GM21529 (cell line): ENCODE data around the gene MUSK.
A peak's percentile ranks its signal among the peaks of the same experiment; 100 is the strongest.
"Not testable (repeated sequence)": the region's sequence is repeated elsewhere in the genome, so short reads cannot be mapped to it uniquely, and the experiment has no call there.

ENCODE experiments used
- ATAC-seq: cut with Tn5 transposase; IDR thresholded peaks from one replicate; pipeline ENCODE4 v1.9.1; 2021; ENCODE audit not compliant: unreplicated experiment

Gene MUSK

DNA sequence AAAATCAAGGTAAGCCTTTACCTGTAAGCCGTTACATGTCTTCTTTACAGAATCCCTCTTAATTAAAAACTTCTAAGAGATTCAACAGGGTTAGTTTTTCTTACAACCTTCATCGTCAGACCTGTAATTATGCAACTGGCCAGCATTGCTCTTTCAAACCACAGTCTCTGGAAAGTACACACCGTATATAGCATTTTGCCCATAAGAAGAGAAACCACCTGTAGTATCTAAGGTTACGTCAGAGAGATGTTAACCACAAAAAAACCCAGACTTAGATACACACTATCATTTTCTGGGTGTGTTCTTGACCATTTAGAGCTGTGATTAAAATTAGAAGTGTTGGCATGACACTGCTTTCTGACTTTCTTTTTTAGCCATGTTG is 140.0 kb downstream of the MUSK start:
- ATAC-seq, result peak; percentile 90

DNA sequence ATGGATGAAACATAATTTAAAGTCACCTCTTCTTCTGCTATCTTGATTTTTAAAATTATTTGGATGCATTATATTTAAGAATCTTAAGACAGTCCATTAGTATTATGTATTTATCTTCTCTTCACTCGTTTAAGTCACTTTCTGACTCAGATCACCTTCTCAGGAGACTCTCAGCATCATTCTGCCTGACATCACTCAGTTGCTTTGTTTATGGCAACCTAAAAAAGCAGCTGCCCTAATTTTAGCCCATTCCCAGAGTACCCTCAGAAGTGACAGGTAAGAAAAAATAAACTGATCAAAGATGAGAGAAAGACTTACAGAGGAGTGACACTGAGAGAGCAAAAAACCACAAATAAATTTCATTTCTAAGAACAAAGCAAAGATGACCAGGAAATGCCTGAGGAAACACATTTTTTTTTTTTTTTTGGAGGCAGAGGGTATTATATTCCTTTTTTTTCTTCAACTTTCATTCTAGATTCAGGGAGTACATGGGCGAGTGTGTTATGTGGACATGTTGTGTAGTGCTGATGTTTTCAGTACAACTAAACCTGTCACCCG is 140.5 kb downstream of the MUSK start:
- ATAC-seq, result peak; percentile 45

DNA sequence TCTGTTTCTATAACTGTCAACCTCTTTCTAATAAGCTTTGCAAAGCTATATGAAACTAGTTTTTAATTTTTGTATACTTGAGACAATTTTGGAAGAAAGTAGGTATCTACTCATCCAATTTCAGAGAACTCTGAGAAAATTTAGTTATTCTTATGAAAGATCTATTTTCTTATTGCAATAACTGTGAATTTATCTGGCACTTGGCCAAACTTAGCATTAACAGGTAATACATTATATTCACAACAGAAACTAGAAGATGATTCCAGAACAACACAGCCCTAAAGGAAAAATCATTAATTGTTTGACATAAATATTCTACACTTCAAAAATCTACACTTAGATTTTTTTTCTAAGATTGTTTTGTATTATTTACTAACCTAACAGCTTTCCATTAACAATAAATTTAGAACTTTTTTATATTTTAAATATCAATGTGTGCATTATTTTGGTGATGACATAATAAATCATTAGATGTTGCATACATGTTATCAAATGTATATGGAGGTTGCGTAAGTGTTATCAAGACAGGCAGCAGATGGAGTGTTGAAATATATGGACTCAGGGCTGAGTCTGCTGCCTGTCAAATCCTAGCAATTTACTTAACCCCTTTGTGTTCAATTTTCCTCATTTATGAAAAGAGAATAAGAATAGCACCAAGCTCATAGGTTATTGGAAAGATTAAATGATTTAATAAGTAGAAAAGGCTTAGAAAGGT is 141.8 kb downstream of the MUSK start:
- ATAC-seq, result no peak

DNA sequence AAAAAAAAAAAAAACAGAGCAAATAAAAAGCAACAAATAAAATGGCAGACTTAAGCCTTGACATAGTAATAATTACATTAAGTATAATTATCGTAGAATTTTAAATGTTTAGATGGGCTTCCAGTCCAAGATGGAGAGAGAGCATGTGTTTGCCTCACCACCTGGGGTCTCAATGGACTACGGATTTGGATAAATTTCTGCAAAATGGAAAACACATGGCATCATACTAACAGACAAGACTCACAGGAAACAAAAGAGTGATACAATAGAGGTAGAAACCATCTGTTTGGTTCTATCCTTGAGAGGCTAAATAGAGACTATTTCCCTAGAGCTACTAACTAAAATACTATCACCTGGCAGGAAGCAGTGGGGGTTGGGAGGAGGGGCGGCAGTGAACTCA is 144.3 kb downstream of the MUSK start:
- ATAC-seq, result no peak

DNA sequence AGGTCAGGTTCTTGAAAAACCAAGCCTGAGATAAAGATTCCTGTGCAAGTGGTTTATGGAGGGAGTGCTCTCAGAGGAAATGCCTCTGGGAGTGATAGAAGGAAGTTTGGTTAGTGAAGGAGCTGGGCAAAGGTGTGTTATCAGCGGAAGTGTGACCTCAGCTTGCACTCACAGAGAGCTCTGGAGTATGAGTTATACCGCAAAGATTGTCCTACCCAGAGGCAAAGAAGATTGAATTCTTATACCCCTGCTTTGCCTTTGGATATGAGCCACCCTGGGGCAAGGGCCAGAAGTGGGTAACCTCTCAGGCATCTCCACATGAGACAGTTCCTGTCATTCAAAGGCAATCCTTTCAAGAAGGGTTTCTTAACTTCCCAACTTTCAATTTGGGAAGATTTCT is 145.6 kb downstream of the MUSK start:
- no peak for ATAC-seq

DNA sequence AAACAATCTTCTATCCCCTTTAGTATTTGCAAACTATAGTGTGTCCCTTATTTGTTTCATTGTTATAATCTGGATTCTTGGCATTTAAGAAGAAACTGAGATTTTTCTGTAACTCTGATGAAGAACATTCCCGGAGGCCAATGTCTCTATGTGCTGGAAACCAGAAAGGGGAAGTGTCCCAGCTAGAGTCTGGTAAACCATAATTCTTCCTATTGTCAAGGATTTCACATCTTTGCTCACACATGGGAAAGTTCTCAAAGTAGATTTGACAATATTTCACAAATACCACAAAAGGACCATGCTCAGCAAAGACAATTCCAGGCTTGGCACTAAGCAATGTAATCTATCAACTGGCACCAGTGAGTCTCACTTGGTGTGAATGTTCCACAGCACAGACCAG is 146.8 kb downstream of the MUSK start:
- no peak for ATAC-seq

DNA sequence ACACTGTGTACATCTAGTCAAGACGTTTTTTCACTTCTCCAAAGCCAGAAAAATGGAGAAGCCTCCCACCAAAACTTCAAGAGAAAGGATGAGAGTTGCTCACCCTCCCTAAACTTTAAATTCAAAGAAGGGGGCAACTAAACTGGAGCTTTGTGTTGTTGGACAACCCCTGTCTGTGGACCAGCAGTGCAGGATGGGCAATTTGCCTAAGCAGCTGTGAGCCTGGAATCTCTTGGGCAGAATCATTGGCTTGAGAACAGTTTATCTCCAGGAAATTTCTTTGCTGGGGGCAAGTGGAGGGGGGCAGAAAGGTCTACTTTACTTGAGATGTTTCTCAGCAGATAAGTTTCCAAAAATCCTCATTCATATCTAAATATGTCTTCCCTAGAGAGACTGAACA is 151.8 kb downstream of the MUSK start:
- ATAC-seq, result no peak

DNA sequence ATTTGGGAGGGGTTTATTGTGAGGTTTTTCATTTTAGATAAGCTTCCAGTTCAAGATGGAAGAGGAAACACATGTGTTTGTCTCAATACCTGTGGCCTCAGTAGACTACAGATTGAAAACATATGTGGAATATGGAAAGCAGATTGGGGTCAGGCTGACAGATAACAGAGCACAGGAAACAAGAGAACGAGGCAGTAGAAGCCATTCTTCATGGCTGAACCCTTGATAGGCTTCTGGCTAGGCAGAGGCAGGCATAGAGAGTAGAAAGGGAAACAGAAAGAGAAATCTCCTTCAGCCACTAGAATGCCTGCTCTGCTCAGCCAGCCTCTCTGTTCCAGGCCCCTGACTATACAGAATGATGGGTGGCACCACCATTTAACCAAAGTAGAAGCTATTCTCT is 152.5 kb downstream of the MUSK start:
- peak; percentile 93 for ATAC-seq

DNA sequence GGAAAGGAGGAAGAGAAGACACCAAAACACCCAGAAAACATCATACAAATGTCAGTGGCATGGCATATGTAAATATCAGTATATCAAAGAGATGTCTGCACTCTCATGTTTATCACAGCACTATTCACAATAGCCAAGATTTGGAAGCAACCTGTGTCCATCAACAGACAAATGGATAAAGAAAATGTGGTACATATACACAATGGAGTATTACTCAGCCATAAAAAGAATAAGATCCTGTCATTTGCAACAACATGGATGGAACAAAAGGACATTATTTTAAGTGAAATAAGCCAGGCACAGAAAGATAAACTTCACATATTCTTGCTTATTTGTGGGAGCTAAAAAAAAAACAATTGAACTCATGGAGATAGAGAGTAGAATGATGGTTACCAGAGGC is 156.5 kb downstream of the MUSK start:
- ATAC-seq, result not testable (repeated sequence)

DNA sequence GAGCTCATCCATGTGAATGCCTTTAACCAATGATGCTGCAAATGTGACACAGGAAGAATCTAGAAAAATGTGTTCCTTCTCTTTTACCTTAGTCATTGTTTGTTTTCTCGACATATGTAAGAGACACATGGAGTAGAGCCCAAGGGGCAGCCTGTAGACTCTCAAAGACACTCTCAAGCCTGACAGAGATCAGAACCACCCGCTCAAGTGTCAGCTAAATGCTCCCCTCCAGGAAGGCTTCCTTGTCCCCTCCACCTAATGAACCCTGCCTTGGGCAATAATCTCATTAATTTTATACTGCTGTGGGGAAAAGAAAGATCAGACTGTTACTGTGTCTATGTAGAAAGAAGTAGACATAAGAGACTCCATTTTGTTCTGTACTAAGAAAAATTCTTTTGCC is 157.4 kb downstream of the MUSK start:
- no peak for ATAC-seq

DNA sequence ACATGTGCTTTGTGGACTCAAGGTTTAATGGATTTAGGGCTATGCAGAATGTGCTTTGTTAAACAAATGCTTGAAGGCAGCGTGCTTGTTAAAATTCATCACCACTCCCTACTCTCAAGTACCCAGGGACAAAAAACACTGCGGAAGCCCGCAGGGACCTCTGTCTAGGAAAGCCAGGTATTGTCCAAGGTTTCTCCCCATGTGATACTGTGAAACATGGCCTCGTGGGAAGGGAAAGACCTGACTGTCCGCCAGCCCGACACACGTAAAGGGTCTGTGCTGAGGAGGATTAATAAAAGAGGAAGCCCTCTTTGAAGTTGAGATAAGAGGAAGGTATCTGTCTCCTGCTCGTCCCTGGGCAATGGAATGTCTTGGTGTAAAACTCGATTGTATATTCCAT is 157.8 kb downstream of the MUSK start:
- ATAC-seq, result not testable (repeated sequence)

DNA sequence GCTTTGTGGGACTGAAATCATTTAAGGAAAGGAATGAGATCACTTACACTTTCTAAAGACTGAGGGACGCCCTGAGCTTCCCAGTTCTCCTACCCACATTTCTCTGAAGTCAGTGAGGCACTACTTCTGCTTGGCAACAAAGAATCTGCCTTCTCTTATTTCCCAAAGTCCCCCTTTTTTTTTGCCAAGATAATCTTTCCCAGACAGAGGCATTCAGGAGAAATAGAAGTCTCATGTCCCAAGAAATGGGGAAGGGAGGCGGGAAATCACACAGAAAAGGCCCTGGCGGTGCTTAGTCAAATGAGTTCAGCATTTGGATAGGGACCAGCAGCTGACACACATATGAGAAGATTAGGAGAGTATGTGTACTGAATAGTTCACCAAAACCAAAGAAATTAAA is 159.7 kb downstream of the MUSK start:
- no peak for ATAC-seq

DNA sequence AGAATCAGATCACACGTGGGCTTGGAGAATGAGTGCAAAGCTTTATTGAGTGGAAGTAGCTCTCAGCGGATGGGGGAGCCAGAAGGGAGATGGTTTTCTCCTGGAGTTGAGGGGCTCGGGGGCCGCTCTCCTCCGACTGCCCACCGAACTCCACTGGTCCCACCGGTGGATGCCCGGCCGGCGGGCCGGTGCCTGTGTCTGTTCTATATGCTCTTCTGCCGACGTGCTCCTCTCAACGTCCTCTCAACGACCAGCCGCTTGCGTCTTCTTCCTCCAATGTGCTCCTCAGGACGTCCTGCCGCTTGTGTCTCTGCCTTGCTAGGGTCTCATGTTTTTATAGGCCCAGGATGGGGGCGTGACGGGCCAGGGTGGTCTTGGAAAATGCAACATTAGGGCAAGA is 161.9 kb downstream of the MUSK start:
- no peak for ATAC-seq

DNA sequence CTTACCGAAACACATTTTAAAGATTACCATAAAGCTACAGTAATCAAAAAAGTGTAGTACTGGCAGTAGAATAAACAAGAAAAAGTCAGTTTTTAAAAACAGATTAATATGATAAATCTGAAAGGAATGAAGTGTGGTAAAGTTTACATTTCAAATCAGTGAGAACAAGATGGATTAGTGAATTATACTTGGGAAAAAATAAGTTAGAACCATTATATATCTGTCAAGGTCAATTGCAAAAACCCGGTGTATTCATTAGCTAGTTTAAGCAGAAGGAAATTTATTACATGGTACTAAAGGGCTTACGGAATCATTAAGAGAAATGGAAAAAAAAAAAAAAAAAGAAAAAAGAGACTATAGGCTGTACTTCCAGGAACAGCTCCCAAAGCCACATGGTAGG is 164.3 kb downstream of the MUSK start:
- no peak for ATAC-seq

DNA sequence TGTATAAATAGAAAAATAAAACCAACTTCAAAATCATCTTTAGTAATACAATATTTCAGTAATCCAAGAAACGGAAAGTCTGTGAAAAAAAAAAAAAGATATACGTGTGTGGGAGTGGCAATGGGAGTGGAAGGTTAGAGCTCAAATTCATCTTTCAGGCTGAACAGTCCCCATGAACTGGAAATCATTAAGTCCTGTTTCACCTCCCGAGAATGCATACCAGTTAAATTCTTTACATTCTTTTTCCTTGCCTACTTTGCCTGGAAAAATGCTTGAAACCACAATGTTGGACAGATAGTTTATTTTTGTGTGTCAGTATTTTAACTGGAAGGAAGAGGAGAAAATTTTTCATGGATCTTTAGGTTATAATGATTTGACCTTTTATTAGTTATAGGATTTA is 166.8 kb downstream of the MUSK start:
- ATAC-seq, result no peak

DNA sequence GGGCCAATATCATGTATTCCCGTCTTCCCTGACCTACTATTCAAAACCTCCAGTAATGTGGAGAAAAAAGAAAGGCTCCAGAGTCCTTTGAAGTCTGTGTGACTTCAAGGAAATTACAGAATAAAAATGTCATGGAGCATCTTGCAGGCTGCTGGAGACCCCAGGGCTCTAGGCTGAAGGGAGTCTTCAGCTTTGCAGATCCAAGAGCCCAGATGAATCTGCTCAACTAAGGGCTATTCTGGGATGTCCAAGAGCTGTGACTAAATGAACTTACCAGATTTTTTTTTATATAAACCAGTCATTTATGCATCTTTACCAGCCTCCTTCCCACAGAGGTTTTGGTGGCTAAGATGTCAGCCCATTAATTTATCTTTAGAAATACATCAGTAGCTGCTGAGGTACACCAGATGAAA is 167.3 kb downstream of the MUSK start:
- ATAC-seq, result no peak

DNA sequence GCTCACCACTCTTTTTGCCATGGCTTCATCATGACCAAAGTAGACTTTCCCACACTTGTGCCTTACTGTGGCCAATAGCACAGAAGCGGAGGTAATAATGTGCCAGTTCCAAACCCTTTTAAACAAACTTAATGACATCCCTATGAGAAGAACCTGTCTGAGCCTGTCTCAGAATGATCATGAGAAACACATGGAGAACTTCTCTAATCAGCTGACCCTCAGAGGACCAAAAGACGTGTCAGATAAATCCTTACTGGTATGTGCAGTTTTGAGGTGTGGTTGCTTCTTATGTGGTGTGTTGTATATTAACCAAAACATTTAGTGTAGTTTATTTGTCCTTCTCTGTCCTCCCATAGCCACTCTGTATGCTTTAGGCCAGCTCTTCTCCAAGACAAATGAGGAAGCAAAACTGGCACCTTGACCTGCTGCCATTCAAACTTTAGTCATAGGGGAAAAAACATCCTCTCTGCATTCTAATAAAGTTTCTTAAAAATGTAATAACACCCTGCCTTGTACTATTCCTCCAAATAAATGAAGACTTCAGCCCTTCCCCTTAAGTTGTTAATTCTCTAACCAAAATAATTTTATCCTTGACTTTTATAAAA is 168.9 kb downstream of the MUSK start:
- no peak for ATAC-seq

DNA sequence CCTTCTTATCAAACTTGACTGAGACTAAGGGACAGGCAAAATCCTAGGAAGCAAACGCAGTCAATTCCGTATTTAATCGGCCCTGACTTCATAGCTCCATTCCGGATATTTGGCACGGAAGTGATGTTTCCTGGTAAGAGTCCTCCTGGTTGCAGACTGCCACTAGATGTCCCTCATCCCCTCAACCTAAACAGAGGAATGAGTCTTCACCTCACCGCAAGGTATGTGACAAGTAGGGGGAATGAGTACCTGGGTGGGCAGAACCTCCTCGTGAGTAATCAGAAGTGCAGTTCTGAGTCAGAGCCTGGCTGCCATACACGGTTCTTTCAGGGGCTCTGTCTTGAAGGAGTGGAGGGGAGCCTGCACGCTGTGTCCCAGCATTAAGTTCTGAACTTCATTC is 173.6 kb downstream of the MUSK start:
- ATAC-seq, result no peak

DNA sequence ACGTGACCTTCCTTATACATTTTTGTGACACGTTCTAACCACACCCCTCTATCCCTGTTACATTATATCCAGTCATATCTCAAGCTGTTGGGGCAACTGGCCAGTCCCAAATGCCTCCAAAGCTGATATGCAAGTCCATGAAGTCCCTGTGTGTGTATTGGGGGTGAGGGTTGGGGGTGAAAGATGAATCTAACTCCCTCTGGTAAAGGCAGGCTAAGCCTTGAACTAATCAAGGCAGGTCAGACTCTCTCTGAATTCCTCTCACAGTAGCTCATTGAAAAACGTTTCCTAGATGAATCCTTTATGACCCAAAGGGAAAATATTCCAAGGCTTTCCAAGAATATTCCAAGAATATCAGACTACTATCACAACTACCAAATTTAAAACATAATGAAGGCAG is 174.4 kb downstream of the MUSK start:
- no peak for ATAC-seq

DNA sequence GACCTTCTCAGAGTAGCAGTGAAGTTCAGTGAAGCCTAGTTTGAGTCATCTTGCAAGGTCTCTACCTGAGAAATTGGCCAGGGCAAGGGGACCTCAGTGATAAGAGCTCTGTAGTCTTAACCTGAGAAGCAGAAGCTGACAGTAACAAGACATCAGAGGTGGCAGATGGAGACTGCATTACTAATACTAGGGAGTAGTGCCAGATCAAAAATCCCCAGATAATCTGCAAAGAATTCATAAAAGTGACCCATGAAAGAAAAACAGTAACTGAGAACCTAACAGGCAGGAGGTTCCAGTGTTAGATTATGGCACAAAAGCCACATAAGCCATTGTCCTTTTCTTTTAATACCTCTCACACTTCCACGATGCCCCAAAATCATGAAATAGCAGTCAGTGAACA is 175.5 kb downstream of the MUSK start:
- no peak for ATAC-seq

DNA sequence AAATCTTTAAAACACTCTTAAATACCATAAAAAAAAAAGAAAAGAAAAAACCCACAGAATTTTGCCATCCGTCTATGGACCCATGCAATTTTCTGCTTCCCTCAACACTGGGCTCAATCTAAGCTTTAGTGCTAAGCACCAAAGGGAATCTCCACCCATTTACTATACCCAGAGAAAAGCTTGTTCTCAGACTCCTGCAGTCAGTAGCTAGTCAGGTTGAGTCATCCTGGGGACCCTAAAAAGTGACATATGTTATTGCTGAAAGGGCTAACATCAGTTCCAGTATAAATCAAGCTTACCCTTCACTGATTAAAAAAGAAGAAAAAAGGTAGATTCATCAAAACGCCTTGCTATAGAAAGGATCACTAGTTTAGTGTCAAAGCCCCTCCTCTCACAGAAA is 177.6 kb downstream of the MUSK start:
- ATAC-seq, result no peak

DNA sequence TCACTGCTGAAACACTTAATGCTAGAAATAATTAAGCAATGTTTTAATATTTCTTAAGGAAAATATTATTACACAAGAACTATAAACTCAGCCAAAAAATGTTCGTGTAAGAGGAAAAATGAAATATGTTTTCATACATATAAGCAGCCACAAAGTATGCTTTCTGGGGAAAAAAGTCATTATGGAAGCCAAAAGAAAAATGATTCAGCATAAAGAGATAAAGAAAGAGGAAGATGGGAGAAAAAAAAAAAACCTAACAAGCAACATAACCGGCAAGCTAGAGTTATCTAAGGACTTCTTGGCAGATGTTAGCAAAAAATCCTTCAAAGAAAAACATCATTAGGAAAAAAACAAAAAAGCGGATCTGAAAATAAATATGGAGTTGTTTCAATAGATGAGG is 179.1 kb downstream of the MUSK start:
- no peak for ATAC-seq
